Keratinocyte (primary cell): ENCODE data around the gene PTPRB.

Experiments
- EZH2 ChIP-seq: IDR thresholded peaks from one replicate; pipeline ENCODE4 v1.6.1; 2012; ENCODE audit warnings: inconsistent platforms, mild to moderate bottlenecking, low read length, moderate library complexity
- TF ChIP-seq, protein P1 (sequence below), 3 experiments: IDR thresholded peaks in 1 of 3; conservative IDR thresholded peaks in 1 of 3; optimal IDR thresholded peaks in 1 of 3; 2 replicates in 2 of 3; 3 replicates in 1 of 3; pipeline versions ENCODE3 to v1.5.1; 2011; ENCODE audit warnings: low read length in 3 of 3, mild to moderate bottlenecking in 3 of 3, moderate library complexity in 2 of 3, control low read depth in 1 of 3, inconsistent platforms in 1 of 3; ENCODE audit not compliant: insufficient read depth in 2 of 3; ENCODE audit errors: extremely low read depth in 1 of 3

DNA sequence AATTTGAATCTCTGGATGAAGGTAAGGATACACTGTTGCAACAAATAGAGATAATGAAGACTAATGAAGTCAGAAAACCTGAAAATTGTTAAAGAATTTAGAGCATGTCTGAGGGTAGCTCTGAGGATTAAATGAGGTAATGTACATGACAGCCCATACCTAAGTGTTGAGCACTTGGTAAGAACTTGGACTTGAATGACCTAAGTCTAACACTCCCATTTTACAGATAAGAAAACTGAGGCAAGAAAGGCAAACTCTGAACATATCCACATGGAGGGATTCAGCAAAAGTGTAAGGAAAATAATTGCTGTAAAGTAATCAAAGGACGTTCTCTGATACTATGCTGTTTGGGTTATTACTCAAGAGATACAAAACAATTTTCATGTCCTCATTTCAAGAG is 29.0 kb downstream of the PTPRB start:
- TF ChIP-seq, protein P1, sequence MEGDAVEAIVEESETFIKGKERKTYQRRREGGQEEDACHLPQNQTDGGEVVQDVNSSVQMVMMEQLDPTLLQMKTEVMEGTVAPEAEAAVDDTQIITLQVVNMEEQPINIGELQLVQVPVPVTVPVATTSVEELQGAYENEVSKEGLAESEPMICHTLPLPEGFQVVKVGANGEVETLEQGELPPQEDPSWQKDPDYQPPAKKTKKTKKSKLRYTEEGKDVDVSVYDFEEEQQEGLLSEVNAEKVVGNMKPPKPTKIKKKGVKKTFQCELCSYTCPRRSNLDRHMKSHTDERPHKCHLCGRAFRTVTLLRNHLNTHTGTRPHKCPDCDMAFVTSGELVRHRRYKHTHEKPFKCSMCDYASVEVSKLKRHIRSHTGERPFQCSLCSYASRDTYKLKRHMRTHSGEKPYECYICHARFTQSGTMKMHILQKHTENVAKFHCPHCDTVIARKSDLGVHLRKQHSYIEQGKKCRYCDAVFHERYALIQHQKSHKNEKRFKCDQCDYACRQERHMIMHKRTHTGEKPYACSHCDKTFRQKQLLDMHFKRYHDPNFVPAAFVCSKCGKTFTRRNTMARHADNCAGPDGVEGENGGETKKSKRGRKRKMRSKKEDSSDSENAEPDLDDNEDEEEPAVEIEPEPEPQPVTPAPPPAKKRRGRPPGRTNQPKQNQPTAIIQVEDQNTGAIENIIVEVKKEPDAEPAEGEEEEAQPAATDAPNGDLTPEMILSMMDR (optimal IDR thresholded peaks at IDR 0.05 in 1 of 3, IDR thresholded peaks at IDR 0.05 in 1 of 3, conservative IDR thresholded peaks at IDR 0.05 in 1 of 3; ENCODE audit: extremely low read depth in 1 of 3, insufficient read depth in 2 of 3, low read length in 3 of 3), result no peak
- TF ChIP-seq EZH2, result no peak
